H9 (cell line): Measurements from ENCODE around the gene PCDHGA11. TPM values are rescaled to one million over a fixed set of nuclear protein-coding genes. Genes with fewer than 3 reads are reported as not detected.

Experiments used
- DNase-seq: peaks from one replicate; pipeline ENCODE4 v3.0.0-alpha.2; 2017
- H2AFZ ChIP-seq: one replicate; pipeline ENCODE4 v1.6.1; 2013; ENCODE audit warnings: mild to moderate bottlenecking, low read length, control low read depth, moderate library complexity
- H2AK5ac ChIP-seq: 2 replicates; pipeline ENCODE4 v1.6.1; 2013; ENCODE audit warnings: low read length, control low read depth, mixed read lengths; ENCODE audit not compliant: insufficient read length
- H2BK120ac ChIP-seq: one replicate; pipeline ENCODE4 v1.6.1; 2013; ENCODE audit warnings: low read depth, mild to moderate bottlenecking, low read length, control low read depth, inconsistent platforms; ENCODE audit not compliant: poor library complexity, severe bottlenecking
- H2BK12ac ChIP-seq: 2 replicates; pipeline ENCODE4 v1.6.1; 2013; ENCODE audit warnings: low read length, control low read depth, mixed read lengths, low read depth; ENCODE audit not compliant: insufficient read length
- H2BK15ac ChIP-seq: 2 replicates; pipeline ENCODE4 v1.6.1; 2013; ENCODE audit warnings: low read depth, low read length, control low read depth
- H2BK20ac ChIP-seq: one replicate; pipeline ENCODE4 v1.6.1; 2013; ENCODE audit warnings: low read depth, mild to moderate bottlenecking, low read length, control low read depth, inconsistent platforms; ENCODE audit not compliant: poor library complexity, severe bottlenecking
- H2BK5ac ChIP-seq: 2 replicates; pipeline ENCODE4 v1.6.1; 2013; ENCODE audit warnings: low read length, control low read depth, mixed read lengths; ENCODE audit not compliant: insufficient read length
- H3K14ac ChIP-seq: 2 replicates; pipeline ENCODE4 v1.6.1; 2013; ENCODE audit warnings: low read length, control low read depth; ENCODE audit not compliant: insufficient read depth
- H3K18ac ChIP-seq: 2 replicates; pipeline ENCODE4 v1.6.1; 2013; ENCODE audit warnings: low read depth, mild to moderate bottlenecking, mixed read lengths, low read length, control low read depth; ENCODE audit not compliant: insufficient read length
- H3K23ac ChIP-seq: 2 replicates; pipeline ENCODE4 v1.6.1; 2013; ENCODE audit warnings: low read length, control low read depth, mixed read lengths, low read depth; ENCODE audit not compliant: insufficient read length
- H3K23me2 ChIP-seq: 2 replicates; pipeline ENCODE4 v1.6.1; 2013; ENCODE audit warnings: low read depth, mild to moderate bottlenecking, mixed read lengths, low read length, control low read depth; ENCODE audit not compliant: insufficient read length, poor library complexity, severe bottlenecking
- H3K27ac ChIP-seq: 2 replicates; pipeline ENCODE4 v1.5.1; 2013; ENCODE audit warnings: low read length, control low read depth, mixed read lengths, low read depth; ENCODE audit not compliant: insufficient read length
- H3K27me3 ChIP-seq: 2 replicates; pipeline ENCODE4 v1.6.1; 2013; ENCODE audit warnings: low read length, control low read depth, inconsistent platforms; ENCODE audit not compliant: insufficient read depth
- H3K4ac ChIP-seq: 2 replicates; pipeline ENCODE4 v1.6.1; 2013; ENCODE audit warnings: low read depth, mild to moderate bottlenecking, control low read depth, inconsistent platforms, low read length, moderate library complexity
- H3K4me1 ChIP-seq: 2 replicates; pipeline ENCODE4 v1.6.1; 2013; ENCODE audit warnings: low read length, control low read depth, inconsistent platforms; ENCODE audit not compliant: insufficient read depth
- H3K4me2 ChIP-seq: 2 replicates; pipeline ENCODE4 v1.6.1; 2013; ENCODE audit warnings: low read length, control low read depth, mixed read lengths; ENCODE audit not compliant: insufficient read length, insufficient read depth
- H3K56ac ChIP-seq: 2 replicates; pipeline ENCODE4 v1.6.1; 2013; ENCODE audit warnings: low read depth, mild to moderate bottlenecking, mixed read lengths, low read length, control low read depth; ENCODE audit not compliant: insufficient read length
- H3K79me1 ChIP-seq: 2 replicates; pipeline ENCODE4 v1.6.1; 2013; ENCODE audit warnings: low read depth, mild to moderate bottlenecking, moderate library complexity, low read length, control low read depth, inconsistent platforms; ENCODE audit not compliant: insufficient read depth, poor library complexity, severe bottlenecking
- H3K79me2 ChIP-seq: 2 replicates; pipeline ENCODE4 v1.6.1; 2013; ENCODE audit warnings: low read length, control low read depth, inconsistent platforms; ENCODE audit not compliant: insufficient read depth
- H3K9ac ChIP-seq: 2 replicates; pipeline ENCODE4 v1.6.1; 2013; ENCODE audit warnings: low read length, control low read depth, mixed read lengths; ENCODE audit not compliant: insufficient read length; ENCODE audit errors: extremely low read depth
- H3K9me3 ChIP-seq: one replicate; pipeline ENCODE4 v1.6.1; 2013; ENCODE audit warnings: low read depth, low read length, inconsistent platforms; ENCODE audit not compliant: control insufficient read depth
- H3T11ph ChIP-seq: one replicate; pipeline ENCODE4 v1.6.1; 2013; ENCODE audit warnings: mild to moderate bottlenecking, low read length, control low read depth, inconsistent platforms
- H4K20me1 ChIP-seq: one replicate; pipeline ENCODE4 v1.6.1; 2013; ENCODE audit not compliant: control insufficient read depth, insufficient read length, insufficient read depth
- H4K5ac ChIP-seq: 2 replicates; pipeline ENCODE4 v1.6.1; 2013; ENCODE audit warnings: low read depth, mild to moderate bottlenecking, mixed read lengths, low read length, control low read depth; ENCODE audit not compliant: insufficient read length
- H4K8ac ChIP-seq: replicated peaks from 2 replicates; pipeline ENCODE4 v1.6.1; 2013; ENCODE audit warnings: low read length, control low read depth, mixed read lengths, low read depth; ENCODE audit not compliant: insufficient read length
- H4K91ac ChIP-seq: 2 replicates; pipeline ENCODE4 v1.6.1; 2013; ENCODE audit warnings: low read depth, mild to moderate bottlenecking, moderate library complexity, mixed read lengths, low read length, control low read depth; ENCODE audit not compliant: insufficient read length
- H3K27ac Mint-ChIP-seq, 3 experiments: 2 replicates in 2 of 3; 3 replicates in 1 of 3; pipeline ENCODE4 v1.8.0; 2020 to 2021; ENCODE audit warnings: mixed read lengths in 3 of 3, mild to moderate bottlenecking in 1 of 3, moderate library complexity in 1 of 3
- H3K27me3 Mint-ChIP-seq: 2 replicates; pipeline ENCODE4 v1.8.0; 2021; ENCODE audit warnings: low read depth, mild to moderate bottlenecking, moderate library complexity, mixed read lengths
- H3K36me3 Mint-ChIP-seq, 3 experiments: 2 replicates in 2 of 3; 3 replicates in 1 of 3; pipeline ENCODE4 v1.8.0; 2020 to 2021; ENCODE audit warnings: low read depth in 3 of 3, mixed read lengths in 3 of 3; ENCODE audit not compliant: insufficient read depth in 1 of 3
- H3K4me1 Mint-ChIP-seq, 2 experiments: 2 replicates each; pipeline ENCODE4 v1.8.0; 2020; ENCODE audit warnings: mixed read lengths in 2 of 2
- H3K4me3 Mint-ChIP-seq, 2 experiments: 2 replicates in 1 of 2; 3 replicates in 1 of 2; pipeline ENCODE4 v1.8.0; 2020 to 2021; ENCODE audit warnings: mild to moderate bottlenecking in 2 of 2, mixed read lengths in 2 of 2, moderate library complexity in 1 of 2
- H3K9me3 Mint-ChIP-seq, 2 experiments: 2 replicates in 1 of 2; 3 replicates in 1 of 2; pipeline ENCODE4 v1.8.0; 2020; ENCODE audit warnings: mild to moderate bottlenecking in 2 of 2, mixed read lengths in 2 of 2, moderate library complexity in 1 of 2
- CTCF ChIP-seq: fragments of 200-600 bp; sonication (generic); conservative IDR thresholded peaks from 3 replicates; pipeline ENCODE4 v1.8.0; 2021; ENCODE audit warnings: antibody characterized with exemption, mild to moderate bottlenecking
- WGBS: extraction: QIAGEN DNeasy Blood & Tissue Kit; methylation state at CpG from one replicate; pipeline ENCODE4 v1.1.7; 2013; ENCODE audit warnings: missing lambda C conversion rate, low lambda C conversion rate, mixed read lengths; ENCODE audit not compliant: insufficient read length; ENCODE audit errors: extremely low coverage; 5-methylcytosine and 5-hydroxymethylcytosine counted together
- total RNA-seq: library from RNA; stranded (reverse); gene quantifications from 2 replicates; pipeline ENCODE4 v1.2.1, GENCODE V29; 2021

The PCDHGA11 gene
- total RNA-seq, 1 experiment from 2014 or later: 2.6 TPM

- Histone ChIP-seq H4K5ac (no peak within 1 kb of the TSS), H2BK15ac (no peak within 1 kb of the TSS), H2BK5ac (no peak within 1 kb of the TSS), H2AFZ (no peak within 1 kb of the TSS), H2BK12ac (no peak within 1 kb of the TSS), H3K56ac (no peak within 1 kb of the TSS), H3K23ac (no peak within 1 kb of the TSS), H3K4ac (no peak within 1 kb of the TSS), H4K8ac (no peak within 1 kb of the TSS), H3T11ph (no peak within 1 kb of the TSS), H4K20me1 (no peaks in the 10 kb centered on the region), H4K91ac (no peak within 1 kb of the TSS), H3K23me2 (no peaks in the 10 kb centered on the region), H3K9me3 (peaks cover 29% of the 10 kb centered on the region), H2AK5ac (no peak within 1 kb of the TSS), H3K4me1 (no peaks in the 10 kb centered on the region), H3K4me2 (no peak within 1 kb of the TSS), H2BK20ac (no peak within 1 kb of the TSS), H3K18ac (no peak within 1 kb of the TSS), H3K79me1 (no peaks in the 10 kb centered on the region), H3K27me3 (no peaks in the 10 kb centered on the region), H3K9ac (no peak within 1 kb of the TSS), H2BK120ac (no peak within 1 kb of the TSS), H3K79me2 (no peaks in the 10 kb centered on the region), H3K14ac (no peak within 1 kb of the TSS; the same call in 1 of the 2 replicates), H3K27ac (no peak within 1 kb of the TSS)
- Mint-ChIP-seq H3K4me3 (no peak within 1 kb of the TSS), H3K27me3 (no peaks in the 10 kb centered on the region), H3K27ac (peak within 1 kb of the TSS in 1 of 3 experiments; percentile 25; a peak in 1 of 7 replicates), H3K4me1 (no peaks in the 10 kb centered on the region), H3K9me3 (peaks cover 31 to 50% of the 10 kb centered on the region in 2 experiments), H3K36me3 (peaks cover 17 to 31% (median 29%) of the 10 kb centered on the region in 3 experiments)
- peak; percentile 56 for TF ChIP-seq CTCF
- DNase-seq: no peak
- no CpG with 5 or more reads among the region's 27 CpGs for WGBS
Observed at GRCh38 chr5:141402553-141403243, 18.2 kb upstream of the PCDHGA11 start, which contains the start of gene PCDHGA9. Gene PCDHGA9, plus strand, starts transcription at chr5:141402778. Its CDS starts 175 bp downstream, at chr5:141402953.
